Activated CD4-positive, alpha-beta T cell treated with anti-CD3 and anti-CD28 coated beads for 4 hours (primary cell): ENCODE results near the gene MEGF9.

Experiments used
- DNase-seq, 2 donors: peaks; one replicate each; pipeline ENCODE4 v3.0.0-alpha.2; 2020

MEGF9 gene

DNA sequence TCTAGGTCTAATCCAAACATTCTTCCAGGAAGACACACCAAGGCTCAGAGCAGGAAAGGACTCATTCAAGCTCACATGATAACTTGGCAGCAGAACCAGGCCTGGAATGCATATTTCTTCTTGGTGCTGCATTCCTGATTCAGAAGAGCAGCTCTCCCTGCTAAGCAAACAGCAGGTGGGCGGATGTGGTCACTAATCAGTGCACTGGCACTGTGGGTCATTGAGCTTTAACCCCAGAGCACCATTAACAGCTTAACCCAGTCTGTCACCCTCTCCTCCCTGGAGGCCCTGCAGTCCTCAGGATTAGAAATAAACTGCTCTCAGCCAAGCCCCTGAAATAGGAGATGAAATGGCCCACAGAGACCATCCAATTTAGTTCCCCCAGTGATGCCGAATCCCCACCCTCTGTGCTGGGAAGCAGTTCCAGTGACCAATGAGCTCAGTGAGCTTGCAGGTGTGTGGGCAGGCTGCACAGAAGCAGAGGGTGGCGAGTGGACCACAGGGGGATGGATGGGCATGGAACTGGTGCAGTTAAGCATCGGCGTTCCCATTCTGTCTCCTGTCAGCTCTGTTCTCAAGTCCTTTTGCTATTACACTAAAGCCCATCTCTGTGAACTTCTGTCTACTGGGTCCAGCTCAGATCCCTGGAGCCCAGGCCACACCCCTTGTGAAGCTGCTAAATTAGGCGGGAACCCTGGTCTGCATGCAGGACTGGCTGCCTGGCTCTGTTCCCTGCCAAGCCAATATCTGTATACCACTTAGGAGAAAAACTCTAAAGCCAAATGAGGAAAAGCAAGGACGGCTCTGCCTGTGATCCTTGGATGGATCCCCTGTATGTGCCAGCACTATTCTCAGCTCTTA is 16.6 kb upstream of the MEGF9 start:
- no peak for DNase-seq

DNA sequence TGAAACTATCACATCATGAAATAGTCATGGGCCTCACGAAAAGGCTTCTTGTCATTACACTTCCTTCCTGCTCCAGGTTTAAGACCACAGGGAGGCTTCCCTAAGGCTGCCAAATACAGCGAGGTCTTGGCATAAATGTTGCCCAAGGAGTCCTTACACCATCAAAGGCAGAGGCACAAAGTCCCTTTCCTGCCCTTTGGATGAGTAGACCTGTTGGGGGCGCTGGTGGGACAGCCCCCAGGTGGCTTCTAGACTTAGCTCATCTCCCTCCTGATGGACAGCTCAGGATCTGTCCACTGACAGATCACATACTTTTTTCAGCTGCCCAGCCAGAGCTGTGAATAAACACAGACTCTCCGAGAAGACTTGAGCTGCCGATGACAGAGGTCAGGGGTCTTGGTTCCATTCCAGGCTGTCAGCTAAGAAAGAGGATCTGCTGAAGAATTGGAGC is 15.5 kb upstream of the MEGF9 start:
- DNase-seq = no peak

DNA sequence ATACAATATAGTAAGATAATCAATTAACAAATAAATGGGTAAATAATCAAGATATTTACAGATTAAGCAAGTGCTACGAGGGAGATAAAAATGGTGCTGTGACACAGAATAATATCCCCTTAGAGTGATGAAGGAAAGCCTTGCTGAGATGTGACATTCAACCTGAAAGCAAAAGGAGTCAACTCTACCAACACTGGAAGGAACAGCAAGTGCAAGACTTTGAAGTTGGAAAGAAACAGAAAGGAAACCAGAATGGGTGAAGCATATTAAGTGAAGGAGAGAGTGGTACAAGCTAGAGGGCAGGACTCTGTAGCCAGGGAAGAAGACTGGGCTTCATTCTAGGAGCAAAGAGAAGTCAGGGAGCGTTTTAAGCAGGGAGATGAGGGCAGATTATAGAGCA is 12.2 kb upstream of the MEGF9 start:
- DNase-seq = no peak

GRCh38 chr9:120725907-120726306 is 11.6 kb upstream of the MEGF9 start:
- DNase-seq = no peak

DNA sequence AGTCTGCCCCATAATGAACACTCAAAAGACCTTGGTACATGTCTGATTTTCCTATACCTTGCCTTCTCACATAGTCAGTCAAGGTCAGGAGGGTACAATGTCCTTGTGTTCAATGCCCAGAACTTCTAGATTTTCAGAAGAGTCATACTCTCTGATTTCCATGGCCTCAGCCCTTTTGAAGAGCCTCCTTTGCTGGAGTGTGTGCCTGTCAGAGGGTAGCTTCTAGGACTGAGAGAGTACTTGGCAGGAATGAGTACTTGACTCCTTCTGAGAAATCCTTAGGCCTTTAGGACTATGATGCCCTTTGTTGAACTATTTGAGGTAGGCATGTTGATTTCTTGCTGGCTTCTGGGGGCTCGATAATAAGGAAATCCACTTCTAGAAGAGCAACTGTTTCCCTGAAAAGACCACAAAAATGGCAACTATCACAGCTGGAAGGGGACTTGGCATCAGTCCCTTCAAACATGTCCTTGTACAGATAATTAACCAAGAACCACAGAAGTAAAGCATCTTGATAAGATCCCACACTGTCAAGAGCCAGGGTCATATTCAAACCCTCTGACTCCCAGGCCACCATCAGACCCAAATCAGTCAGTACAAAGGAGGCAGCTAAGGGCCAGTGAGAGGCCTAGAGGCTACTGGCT is 10.6 kb upstream of the MEGF9 start:
- DNase-seq = no peak

GRCh38 chr9:120723565-120723964 is 9.3 kb upstream of the MEGF9 start:
- DNase-seq = no peak

GRCh38 chr9:120720404-120720803 is 6.1 kb upstream of the MEGF9 start:
- DNase-seq = no peak

- DNase-seq = no peak
Measured at GRCh38 chr9:120718316-120718715, 4.0 kb upstream of the MEGF9 start.

GRCh38 chr9:120717176-120717575 is 2.9 kb upstream of the MEGF9 start:
- no peak for DNase-seq

- no peak for DNase-seq
Measured at GRCh38 chr9:120716483-120716882, 2.2 kb upstream of the MEGF9 start.

- DNase-seq = no peak
Measured at GRCh38 chr9:120715389-120715924, 1.2 kb upstream of the MEGF9 start.

GRCh38 chr9:120714846-120715388 is 647 bp upstream of the MEGF9 start:
- DNase-seq = no peak

DNA sequence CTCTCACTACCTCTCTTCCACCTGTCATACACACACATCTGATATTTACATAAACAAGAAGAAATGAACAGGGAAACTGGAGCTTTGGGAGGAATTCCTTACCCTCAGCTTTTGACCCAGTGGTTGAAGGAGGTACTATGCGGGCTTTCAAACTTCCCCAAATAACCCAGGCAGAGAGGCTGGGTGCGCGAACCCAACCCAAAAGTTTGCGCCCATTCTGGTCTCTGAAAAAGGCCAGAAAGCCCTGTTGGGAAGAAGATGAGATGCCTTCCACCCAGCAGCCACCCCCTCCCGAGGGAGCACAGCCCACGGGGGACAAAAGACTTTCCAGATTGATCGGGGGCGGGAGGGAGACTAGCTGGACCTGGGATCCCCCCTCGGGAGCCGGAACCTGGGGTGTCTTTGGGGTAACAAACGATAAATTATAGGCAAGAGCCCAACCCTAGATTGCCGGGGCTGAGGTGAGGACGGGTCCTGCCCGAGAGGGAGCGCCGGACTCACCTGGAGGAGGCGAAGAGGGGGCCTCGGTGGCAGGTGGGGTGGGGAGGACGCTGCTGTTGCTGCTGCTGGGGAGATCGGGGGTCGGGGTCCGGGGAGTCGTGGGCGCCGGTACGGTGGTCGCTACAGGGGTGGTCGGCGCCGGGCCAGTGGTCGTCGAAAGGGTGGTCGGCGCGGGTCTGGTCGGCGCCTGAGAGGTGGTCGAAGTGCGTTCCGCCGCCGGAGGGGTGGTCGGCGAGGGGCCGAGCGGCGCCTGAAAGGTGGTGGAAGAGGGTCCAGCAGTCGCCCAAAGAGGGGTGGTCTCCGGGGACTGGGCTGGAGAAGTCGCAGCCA is 798 bp downstream of the MEGF9 start:
- peak; percentile 12 to 17 for DNase-seq

DNA sequence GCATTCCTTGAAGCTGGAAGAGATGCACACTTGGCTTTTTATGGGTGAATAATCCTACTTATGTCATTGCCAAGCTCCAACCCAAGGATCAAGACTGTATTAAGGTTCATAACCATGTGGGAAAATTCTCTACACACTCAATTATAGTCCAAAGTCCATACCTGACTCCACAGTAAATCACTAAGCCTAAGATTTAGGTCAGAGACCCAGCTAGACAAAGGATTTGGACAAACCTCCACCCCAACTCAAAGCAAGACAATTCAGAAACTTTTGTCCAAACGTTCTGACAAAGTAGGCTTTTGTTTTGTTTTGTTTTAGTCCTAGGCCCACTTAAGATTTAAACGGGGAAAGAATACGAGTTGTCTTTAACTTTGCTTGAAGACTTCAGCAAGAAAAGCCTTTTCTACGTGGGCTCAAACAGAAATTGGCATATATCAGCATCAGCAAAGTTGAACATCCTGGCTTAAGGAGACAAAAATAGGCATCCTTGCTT is 1.7 kb downstream of the MEGF9 start:
- no peak for DNase-seq

GRCh38 chr9:120711841-120712538 is 2.3 kb downstream of the MEGF9 start:
- DNase-seq = peak in 1 of 2 donors; percentile 7

DNA sequence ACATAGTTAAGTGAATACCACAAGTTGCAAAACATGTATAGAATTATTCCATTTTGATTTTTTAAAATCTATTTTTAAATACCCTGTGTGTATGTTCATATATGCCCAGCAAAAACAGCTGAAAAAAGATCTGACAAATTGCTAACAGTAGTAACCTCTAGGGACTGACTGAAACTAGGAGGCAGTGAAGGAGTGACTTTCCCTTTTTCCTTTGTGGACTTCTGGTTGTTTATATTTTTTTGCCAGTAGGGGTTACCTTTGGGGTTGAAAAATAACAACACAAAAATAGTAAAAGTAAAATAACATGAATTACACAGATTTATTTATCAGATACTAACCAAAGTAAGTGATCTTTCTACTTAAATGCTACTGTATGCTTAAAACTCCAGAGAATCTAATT is 2.9 kb downstream of the MEGF9 start:
- DNase-seq = no peak

DNA sequence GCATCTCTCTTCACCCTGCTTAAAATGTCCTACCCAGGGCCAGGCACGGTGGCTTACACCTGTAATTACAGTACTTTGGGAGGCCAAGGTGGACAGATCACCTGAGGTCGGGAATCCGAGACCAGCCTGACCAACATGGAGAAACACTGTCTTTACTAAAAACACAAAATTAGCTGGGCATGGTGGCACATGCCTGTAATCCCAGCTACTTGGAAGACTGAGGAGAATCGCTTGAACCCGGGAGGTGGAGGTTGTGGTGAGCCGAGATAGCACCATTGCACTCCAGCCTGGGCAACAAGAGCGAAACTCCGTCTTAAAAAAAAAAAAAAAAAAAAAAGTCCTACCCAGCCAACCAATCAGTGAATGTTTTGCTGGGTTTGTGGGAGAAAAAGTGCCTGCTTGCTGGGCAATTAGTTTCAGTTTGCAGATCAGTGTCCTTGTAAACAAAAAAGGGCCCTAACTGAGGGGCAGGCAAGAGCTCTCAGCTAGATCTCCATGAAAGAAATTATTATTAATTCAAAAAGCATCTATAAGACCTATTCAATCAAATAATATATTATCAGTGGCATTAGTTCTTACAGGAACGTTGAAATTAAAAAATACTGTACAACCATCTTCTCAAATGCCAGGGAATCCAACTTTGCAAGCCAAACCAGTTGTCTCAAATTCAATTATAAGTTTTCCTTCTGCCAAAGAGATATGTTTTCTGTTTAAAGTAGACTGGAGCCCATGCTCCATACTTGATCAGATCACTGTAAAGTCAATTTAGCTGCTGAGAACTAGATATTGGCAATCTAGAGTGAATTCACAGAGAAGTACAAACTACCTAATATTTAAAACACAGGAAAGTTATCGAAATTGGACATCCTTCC is 3.9 kb downstream of the MEGF9 start:
- DNase-seq = peak in 1 of 2 donors; percentile 30

DNA sequence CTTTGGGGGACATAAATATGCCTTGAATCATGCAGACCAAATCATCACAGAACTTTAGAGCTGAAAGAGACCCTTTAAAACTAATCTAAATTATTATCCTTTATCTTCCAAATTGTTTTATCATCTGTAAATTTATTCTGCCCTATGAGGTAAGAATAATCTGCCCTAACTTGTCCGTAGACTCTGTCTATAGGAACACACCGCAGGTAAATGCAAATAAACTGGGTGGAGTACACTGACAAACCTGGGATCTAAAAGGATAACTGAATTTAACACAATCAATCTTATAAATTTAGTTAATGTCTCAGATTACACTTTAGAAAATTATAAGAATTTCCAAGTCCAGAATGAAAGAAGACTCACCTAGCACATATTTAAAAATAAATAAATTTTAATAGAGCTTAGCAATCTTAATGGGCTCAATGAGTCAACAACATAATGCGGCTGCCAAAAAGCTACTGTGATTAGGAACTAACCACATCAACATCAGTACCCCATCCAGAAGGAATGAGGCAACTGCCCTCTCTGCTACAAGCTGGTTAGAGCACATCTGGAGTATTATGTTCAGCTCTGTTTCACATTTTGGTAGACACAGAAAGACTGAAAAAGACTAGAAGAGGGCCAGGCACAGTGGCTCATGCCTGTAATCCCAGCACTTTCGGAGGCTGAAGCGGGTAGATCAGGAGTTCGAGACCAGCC is 5.6 kb downstream of the MEGF9 start:
- no peak for DNase-seq

DNA sequence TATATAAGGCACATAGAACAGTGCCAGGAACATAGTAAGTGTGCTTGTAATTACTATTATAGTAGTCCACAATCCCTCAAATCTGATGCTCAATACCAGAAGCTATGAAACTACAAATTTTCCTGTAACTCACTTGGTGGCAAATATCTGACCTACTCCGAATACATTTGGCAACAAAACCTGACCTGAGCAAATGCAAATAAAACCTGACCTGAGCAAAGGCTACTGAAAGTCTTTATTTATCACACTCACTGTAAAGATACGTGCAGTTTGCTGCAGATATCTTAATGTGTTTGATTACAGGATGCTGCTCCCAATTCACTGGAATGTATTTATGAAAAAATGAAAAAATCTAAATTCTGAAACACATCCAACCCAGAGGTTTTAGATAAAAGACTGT is 7.1 kb downstream of the MEGF9 start:
- no peak for DNase-seq

- no peak for DNase-seq
Measured at GRCh38 chr9:120705174-120705573, 9.1 kb downstream of the MEGF9 start.
